MV-4-11 (cell line): ENCODE measurements around the gene ZNF318.
"Not testable (repeated sequence)": the region's sequence is repeated elsewhere in the genome, so short reads cannot be mapped to it uniquely, and the experiment has no call there.

ENCODE experiments used
- DNase-seq: peaks from one replicate; lab custom pipeline; 2025; lab: John Stamatoyannopoulos, UW

The ZNF318 gene

DNA sequence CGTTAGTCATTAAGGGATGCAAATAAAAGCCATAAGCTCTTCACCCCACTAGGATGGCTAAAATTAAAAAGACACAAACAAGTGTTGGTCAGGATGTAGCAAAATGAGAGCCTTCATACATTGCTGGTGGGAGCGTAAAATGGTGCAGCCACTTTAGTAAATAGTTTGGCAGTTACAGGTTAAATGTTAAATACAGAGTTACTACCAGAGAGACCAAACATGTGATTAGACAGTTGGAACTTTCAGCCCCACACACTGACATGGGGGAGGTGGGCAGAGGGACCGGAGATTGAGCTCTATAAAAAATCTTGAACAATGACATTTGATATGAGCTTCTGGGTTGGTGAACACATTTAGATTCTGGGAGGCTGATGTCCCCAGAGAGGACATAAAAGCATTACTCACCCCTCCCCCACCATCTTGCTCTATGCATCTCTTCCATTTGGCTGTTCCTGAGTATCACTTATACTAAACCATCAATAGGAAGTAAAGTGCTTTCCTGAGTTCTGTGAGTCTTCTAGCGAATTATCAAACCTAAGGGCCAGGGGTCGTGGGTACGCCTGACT lies 20.4 kb upstream of the ZNF318 start:
- no peak for DNase-seq

- no peak for DNase-seq
Observed at GRCh38 chr6:43386492-43386891, 17.0 kb upstream of the ZNF318 start.

- DNase-seq, result no peak
Observed at GRCh38 chr6:43383021-43383667, 13.7 kb upstream of the ZNF318 start.

- not testable (repeated sequence) for DNase-seq
Observed at GRCh38 chr6:43380858-43381257, 11.4 kb upstream of the ZNF318 start.

- no peak for DNase-seq
Observed at GRCh38 chr6:43378631-43379030, 9.2 kb upstream of the ZNF318 start.

DNA sequence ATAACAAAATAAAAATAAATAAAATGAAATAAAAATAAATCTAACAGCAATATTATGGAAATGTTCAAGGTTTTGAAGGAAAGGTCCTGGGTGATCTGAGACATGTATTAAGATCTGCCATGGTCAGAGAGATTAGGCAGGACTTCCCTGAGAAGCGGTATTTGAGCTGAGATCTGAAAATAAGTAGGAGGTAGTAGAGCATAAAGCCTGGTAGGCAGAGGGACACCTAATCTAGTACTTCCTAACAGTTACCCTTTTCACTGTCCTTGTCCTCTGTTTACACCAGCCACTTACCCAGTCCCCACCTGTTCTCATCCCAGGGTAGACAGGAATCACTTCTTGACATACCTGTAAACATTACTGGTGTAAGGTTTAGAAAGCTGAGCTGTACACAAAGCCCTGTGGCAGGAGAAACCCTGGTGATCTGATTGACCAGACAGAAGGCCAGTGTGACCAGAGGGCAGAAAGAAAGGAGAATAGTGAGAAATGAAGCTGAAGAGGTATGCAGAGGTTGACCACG lies 8.3 kb upstream of the ZNF318 start:
- DNase-seq, result no peak

DNA sequence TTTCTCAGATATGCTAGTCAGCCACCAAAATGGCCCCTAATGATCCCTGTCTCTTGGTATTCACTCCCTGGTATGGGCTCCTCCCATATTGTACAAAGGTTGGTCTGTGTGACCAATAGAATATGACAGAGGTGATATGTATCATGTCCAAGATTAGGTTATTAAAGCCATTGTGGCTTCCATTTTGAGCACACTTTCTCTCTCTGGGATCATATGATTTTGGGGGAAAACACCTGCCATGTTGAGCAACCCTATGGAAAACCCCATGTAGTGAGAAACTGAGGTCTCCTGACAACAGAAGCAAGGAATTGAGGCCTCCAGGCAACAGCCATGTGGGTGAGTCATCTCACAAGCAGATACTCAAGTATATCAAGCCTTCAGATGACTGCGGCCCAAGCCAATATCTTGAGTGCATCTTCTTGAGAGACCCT lies 7.1 kb upstream of the ZNF318 start:
- DNase-seq, result no peak

DNA sequence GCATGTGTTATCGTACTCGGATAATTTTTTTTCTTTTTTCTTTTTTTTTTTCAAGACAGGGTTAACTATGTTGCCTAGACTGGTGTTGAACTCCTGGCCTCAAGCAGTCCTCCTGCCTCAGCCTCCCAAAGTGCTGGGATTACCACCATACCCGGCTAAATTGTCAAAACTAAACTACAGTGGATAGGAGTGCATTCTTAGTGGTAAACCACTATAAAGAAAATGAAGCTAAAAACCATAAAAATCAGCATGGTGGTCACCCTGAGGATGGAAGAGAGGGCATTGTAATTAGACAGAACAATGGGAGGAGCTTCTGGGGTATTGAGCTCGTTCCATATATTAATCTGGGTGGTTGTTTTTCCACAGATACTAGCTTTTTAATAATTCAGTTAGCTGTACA lies 6.2 kb upstream of the ZNF318 start:
- DNase-seq, result no peak

- no peak for DNase-seq
Observed at GRCh38 chr6:43373252-43373875, 3.9 kb upstream of the ZNF318 start.

DNA sequence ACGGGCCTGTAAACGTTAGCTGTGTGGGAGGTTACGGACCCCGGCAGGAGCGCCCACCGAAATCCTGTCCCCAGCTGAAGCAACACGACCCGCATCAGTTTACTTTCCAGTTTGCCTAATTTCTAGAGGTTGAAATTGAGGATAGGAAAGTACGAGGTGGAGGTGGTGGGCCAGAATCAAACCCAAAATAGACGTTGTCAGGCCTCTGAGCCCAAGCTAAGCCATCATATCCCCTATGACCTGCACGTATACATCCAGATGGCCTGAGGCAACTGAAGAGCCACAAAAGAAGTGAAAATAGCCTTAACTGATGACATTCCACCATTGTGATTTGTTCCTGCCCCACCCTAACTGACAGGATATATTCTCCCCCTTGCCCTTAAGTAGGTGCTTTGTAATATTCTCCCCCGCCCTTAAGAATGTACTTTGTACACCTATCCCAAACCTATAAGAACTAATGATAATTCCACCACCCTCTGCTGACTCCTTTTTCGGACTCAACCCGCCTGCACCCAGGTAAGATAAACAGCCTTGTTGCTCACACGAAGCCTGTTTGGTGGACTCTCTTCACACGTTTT lies 645 bp upstream of the ZNF318 start:
- not testable (repeated sequence) for DNase-seq

DNA sequence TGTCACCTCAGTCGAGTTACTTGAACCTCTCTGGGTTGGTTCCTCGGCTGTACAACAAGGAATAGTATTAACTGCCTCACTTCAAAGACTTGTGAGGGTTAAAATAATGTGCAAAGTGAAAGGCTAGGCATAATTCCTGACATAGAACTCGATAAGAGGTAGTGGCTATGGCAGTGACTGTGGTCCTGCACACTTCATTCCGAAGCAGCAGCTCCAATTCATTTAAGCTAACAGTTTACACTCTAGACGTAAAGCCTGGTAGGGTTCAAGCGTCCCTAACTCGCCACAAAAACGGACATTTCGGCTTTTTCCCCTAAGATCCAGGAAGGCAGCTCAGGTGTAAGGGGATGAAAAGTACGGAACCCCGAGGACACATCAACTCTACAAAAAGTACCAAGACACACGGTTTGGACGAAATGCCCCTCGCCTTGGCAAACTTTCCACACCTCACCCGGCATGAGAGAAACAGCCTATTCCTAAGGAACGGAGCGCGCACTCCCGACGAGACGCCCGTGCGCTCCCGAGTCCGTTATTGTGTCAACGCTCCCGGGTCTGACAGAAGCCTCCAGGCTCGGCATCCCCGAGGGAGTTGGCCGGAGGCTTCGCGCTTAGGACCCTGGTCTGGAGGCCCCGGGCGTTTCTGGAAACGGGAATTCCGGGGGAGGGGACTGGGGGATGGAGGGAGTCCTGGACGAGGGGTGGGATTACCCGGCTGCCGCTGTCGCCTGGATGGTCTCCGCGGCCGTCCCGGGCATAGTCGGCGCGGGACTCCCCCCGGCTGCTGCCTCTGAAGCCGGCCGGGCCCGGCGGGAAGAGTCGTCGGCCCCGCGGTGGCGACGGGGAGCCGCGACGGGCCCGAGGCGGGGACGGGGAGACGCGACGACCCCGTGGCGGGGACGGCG lies 937 bp downstream of the ZNF318 start:
- no peak for DNase-seq

DNA sequence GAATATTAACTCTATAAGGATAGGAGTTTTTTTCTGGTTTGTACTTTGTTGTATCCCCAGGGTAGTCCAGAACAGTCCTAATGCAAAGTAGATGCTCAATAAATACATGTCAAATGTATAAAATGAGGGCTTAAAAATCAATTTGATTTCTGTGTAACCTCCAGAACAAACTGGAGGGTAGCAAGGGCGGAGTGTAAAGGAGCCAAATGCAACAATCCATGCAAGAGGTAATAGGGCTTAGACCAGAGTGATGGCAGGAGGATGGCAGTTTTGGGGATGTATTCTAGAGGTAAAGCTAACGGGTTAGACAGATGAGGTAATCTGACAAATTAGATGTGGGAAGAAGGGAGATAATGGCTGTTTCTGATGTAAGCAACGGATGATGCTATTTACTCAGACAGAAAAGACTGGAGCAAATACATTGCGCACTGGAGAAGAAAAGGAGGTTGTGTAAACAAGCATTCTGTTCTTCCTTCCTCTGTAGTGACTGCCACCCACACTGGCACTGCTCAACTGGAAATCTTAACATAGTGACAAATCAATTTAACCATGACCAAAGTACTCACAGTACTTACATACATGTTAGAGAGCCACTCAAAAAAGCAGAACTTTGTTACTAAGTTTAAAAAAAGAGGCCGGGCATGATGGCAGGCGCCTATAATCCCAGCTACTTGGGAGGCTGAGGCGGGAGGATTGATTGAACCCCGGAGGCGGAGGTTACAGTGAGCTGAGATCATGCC lies 2.0 kb downstream of the ZNF318 start:
- DNase-seq, result peak; percentile 73

DNA sequence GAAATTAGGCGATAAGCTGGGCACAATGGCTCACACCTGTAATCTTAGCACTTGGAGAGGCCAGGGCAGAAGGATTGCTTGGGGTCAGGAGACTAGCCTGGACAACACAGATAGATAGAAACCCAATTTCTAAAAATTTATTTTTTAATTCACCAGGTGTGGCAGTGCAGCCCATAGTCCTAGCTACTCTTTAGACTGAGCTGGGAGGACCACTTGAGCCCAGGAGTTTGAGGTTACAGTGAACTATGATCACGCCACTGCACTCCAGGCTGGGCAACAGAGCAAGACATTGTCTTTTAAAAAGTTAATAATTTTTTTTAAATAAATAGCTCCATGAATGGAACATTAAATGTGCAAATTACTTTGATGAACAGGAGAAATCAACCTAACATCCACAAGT lies 8.2 kb downstream of the ZNF318 start:
- no peak for DNase-seq

DNA sequence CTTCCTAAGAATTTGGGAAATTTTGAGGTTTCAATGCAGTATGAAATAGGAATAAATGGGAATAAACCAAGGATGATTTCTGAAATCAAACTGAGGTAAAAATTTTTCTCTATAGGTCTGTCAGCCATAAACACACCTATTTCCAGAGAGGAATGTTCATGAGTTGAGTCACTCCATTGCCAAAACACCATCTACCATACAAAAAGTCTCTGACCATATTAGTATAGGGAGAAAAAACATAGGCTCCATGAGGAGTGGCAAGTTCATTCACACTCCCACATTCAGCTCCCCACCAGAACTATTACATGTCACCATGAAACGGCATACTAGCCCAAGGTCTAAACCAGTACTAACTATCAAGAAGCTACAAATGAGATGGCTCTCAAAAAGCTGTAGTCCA lies 9.6 kb downstream of the ZNF318 start:
- no peak for DNase-seq

DNA sequence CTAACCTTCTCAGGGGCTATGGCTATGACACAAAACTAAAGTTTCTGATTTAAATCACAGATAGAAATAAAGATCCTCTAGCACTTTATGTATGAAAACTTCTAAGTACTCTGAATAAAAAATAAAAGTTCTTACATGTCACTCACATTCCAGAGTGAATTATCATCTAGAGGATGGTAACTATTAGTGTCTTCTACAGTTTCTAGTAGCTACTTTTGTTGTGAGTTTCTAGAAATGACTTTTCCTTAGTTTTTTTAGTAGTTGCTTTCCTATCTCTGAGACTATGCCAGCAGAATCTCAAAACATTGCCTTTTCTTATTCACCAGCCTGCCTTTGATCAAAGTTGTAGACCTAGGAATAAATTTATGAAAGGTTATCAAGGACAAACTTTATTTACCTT lies 10.1 kb downstream of the ZNF318 start:
- DNase-seq, result no peak

DNA sequence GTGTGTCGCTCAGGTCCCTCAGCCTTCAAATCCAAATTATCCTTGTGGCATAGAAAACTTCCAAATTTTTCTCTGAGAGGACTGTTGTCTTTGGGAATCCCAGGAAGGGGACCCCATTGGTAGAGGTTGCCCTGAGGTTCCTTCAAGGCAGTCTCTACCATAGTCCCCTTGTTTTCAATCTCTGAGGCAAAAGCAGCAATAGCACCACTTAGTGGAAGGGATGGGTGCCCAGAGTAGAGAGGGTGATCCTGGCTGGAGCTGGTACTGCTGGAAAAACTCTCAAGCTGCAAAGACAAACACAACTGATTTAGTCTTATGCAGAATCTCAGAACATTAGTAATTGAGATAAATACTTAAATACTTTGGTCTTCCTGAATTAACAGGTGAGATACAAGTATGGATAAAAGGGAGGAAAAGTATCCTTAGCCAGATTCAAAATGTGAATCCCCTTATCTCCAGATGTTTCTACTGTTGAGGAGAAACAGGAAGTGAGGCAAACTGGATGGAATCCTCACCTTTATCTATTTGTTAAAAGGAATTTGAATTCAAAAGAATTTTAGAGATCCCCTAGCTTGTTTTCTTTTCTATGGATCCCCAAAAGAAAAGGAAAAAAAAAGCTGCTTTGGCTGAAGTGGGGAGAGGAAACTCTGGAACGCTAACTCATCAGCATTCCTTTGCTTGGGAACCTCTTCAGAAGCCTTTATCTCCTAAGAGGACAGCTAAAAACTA lies 13.4 kb downstream of the ZNF318 start:
- DNase-seq, result peak; percentile 19

GRCh38 chr6:43351951-43352350 lies 17.5 kb downstream of the ZNF318 start:
- not testable (repeated sequence) for DNase-seq

DNA sequence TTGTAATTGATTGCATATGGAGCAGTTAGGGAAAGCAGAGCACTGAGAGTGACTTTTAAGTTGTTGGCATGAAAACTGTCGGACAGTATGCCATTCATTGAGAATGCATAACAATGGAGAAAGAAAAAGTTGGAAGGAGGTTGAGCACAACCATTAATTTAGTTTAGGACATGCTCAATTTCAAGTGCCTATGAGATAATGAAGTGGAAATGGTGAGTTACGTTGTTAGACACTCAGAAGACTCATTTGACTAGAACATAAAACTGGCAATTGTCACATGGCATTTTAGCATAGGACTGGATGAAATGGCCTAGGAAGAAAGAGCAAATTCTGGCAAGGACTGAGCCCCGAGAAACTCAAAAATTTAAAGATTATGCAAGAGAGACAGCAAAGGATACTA lies 22.0 kb downstream of the ZNF318 start:
- DNase-seq, result no peak

- no peak for DNase-seq
Observed at GRCh38 chr6:43347021-43347420, 22.4 kb downstream of the ZNF318 start.

- DNase-seq, result not testable (repeated sequence)
Observed at GRCh38 chr6:43346243-43346642, 23.2 kb downstream of the ZNF318 start.

DNA sequence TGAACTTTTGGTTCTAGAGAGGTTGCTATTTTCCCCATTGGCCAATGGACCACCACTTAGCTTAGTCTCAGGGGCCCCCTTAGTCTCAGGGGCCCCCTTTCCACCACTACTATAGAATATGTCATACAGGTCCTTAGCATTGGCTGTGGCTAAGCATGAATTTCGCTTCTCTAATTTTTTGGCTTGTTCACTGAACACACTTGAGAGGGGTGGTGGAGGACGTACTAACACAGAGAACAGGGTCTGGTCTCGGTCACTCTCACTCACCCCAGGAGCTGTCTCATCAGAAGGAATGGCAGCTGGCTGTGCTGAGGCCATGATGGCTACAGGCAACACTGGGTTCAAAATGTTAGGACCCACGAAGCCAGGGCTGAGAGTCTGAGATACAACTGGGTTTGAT lies 30.3 kb downstream of the ZNF318 start:
- peak; percentile 77 for DNase-seq
